ENCODE data around the gene ALMS1.
"Not testable (repeated sequence)": the region's sequence is repeated elsewhere in the genome, so short reads cannot be mapped to it uniquely, and the experiment has no call there.

ALMS1 gene

GRCh38 chr2:73503992-73504570, 118.4 kb downstream of the ALMS1 start:
- in situ Hi-C loops (cut with HindIII; ENCODE audit: low sequenced_read_pairs): no loop called here

GRCh38 chr2:73504850-73505249, 119.2 kb downstream of the ALMS1 start:
- in situ Hi-C loops (cut with HindIII; ENCODE audit: low sequenced_read_pairs): not testable (repeated sequence)

GRCh38 chr2:73510470-73510869, 124.8 kb downstream of the ALMS1 start:
- in situ Hi-C loops (cut with HindIII; ENCODE audit: low sequenced_read_pairs): loop anchor here (5.0 kb wide), 1 partner anchor 58 kb away; no protein-coding TSS in a partner anchor

DNA sequence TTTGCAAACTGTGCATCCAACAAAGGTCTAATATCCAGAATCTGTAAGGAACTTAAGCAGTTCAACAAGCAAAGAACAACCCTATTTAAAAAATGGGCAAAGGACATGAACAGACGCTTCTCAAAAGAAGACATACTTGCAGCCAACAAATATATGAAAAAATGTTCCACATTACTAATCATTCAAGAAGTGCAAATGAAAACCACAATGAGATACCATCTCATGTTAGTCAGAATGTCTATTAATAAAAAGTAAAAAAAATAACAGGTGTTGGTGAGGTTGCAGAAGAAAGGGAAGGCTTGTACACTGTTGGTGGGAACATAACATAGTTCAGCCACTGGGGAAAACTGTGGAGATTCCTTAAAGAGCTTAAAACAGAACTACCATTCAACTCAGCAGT, 130.4 kb downstream of the ALMS1 start:
- in situ Hi-C loops (cut with HindIII; ENCODE audit: low sequenced_read_pairs): no loop called here

DNA sequence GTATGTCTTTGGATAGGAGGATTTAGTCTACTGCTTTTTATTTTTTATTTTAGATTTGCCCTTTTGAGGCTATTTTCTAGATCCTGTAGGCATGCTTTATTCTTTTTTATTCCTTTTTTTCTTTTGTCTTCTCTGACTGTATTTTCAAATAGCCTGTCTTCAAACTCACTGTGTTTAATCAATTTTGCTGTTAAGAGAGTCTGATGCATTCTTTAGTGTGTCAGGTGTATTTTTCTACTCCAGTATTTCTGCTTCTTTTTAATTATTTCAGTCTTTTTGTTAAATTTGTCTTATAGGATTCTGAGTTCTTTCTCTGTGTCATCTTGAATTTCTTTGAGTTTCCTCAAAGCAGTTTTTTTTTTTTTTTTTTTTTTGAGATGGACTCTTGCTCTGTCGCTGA, 143.1 kb downstream of the ALMS1 start:
- in situ Hi-C loops (cut with HindIII; ENCODE audit: low sequenced_read_pairs): no loop called here

- in situ Hi-C loops (cut with HindIII; ENCODE audit: low sequenced_read_pairs): not testable (repeated sequence)
Measured at GRCh38 chr2:73530773-73531172, 145.1 kb downstream of the ALMS1 start.

DNA sequence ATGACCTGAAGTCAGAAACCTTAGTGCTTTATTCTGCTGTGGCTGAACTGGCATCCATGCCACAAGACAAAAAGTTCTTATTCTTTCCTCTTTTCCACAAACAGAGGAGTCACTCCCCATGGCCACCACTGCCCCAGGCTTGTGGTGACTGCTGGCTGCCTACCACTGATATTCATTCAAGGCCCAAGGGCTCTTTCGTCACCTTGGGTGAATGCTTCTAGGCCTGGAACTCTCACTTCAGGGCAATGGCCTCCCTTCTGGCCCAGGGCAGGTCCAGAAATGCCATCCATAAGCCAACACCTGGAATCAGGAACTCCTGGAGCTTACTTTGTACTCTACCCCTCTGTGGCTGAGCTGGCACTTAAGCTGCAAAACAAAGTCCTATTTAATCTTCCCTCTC, 146.7 kb downstream of the ALMS1 start:
- in situ Hi-C loops (cut with HindIII; ENCODE audit: low sequenced_read_pairs): no loop called here

GRCh38 chr2:73536133-73536840, 150.7 kb downstream of the ALMS1 start:
- in situ Hi-C loops (cut with HindIII; ENCODE audit: low sequenced_read_pairs): loop anchor here (5.0 kb wide), 1 partner anchor 49 kb away; no protein-coding TSS in a partner anchor

- in situ Hi-C loops (cut with HindIII; ENCODE audit: low sequenced_read_pairs): not testable (repeated sequence)
Measured at GRCh38 chr2:73560875-73561274, 175.2 kb downstream of the ALMS1 start.

DNA sequence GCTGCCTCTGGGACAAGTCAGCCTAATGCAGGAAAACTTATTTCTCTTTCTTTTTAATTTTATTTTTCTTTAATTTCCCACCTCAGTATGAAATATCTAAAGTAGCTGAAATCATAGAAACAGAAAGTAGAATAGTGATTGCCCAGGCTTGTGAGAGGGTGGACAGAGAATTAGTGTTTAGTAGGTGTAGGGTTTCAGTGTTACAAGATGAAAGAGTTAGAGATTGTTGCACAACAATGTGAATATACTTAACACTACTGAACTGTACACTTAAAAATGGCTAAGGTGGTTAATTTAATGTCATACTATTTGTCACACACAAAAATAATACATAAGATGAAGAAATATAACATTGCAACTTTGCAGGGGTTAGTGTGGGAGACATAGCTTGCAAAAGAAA, 175.8 kb downstream of the ALMS1 start:
- in situ Hi-C loops (cut with HindIII; ENCODE audit: low sequenced_read_pairs): no loop called here

GRCh38 chr2:73564986-73565385, 179.3 kb downstream of the ALMS1 start:
- in situ Hi-C loops (cut with HindIII; ENCODE audit: low sequenced_read_pairs): no loop called here

GRCh38 chr2:73566288-73566878, 180.7 kb downstream of the ALMS1 start:
- in situ Hi-C loops (cut with HindIII; ENCODE audit: low sequenced_read_pairs): no loop called here

GRCh38 chr2:73575261-73575660, 189.6 kb downstream of the ALMS1 start:
- in situ Hi-C loops (cut with HindIII; ENCODE audit: low sequenced_read_pairs): no loop called here

DNA sequence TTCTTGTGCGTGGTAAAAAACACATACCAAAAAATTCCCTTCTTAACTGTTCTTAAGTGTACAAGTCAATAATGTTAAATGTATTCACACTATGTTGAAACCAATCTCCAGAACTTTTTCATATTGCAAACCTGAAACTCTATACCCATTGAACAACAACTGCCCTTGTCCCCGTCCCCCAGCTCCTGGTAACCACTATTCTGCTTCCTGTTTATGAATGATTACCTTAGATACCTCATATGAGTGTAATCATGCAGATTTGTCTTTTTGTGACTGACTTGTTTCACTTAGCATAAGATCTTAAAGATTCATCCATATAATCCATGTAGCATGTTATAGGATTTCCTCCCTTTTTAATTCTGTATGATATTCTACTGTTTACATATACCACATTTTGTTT, 196.7 kb downstream of the ALMS1 start:
- in situ Hi-C loops (cut with HindIII; ENCODE audit: low sequenced_read_pairs): no loop called here

- in situ Hi-C loops (cut with HindIII; ENCODE audit: low sequenced_read_pairs): no loop called here
Measured at GRCh38 chr2:73588177-73588576, 202.5 kb downstream of the ALMS1 start.

GRCh38 chr2:73593680-73594079, 208.0 kb downstream of the ALMS1 start:
- in situ Hi-C loops (cut with HindIII; ENCODE audit: low sequenced_read_pairs): no loop called here

DNA sequence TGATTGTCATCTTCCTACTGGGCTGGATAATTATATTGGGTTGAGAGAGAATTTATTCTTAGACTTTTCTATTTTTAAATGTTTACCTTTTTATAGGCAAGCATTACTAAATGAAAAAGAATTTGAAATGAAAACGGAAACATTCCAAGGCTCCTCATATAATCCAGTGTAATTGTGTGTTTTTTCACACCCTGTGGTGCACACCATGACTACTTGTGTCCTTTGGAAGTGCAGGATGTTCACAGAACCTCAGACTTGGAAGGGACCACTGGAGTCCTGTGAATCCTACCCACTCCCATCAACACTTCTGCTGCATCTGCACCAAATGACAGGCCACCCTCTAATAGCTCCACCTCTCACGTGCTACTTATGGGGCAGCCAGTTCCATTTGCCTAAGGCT, 208.6 kb downstream of the ALMS1 start:
- in situ Hi-C loops (cut with HindIII; ENCODE audit: low sequenced_read_pairs): no loop called here

- in situ Hi-C loops (cut with HindIII; ENCODE audit: low sequenced_read_pairs): no loop called here
Measured at GRCh38 chr2:73601780-73602179, 216.1 kb downstream of the ALMS1 start.

DNA sequence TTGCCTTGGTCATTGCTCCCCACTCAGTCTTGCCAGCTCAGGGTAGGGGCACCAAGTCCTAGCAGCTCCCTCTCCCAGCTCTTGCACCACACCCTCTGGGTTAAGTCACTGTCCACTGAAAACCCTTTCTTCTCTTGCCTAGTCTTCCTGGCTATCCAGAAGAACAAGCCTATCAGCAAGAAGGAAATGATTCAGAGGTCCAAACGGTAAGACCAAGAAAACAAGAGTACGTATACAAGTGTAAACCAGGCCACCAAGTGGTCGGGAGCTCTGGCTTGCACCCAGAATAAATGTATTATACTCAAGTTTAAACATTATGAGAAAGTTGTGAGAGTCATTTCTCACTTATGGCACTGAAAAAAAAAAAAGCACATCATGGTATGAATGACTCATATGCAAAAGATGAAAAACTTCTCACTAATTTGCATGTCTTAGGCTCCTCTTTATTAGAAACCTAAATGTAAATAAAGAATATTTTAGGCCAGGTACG, 217.5 kb downstream of the ALMS1 start:
- in situ Hi-C loops (cut with HindIII; ENCODE audit: low sequenced_read_pairs): not testable (repeated sequence)

- in situ Hi-C loops (cut with HindIII; ENCODE audit: low sequenced_read_pairs): not testable (repeated sequence)
Measured at GRCh38 chr2:73604589-73604988, 219.0 kb downstream of the ALMS1 start.

- in situ Hi-C loops (cut with HindIII; ENCODE audit: low sequenced_read_pairs): no loop called here
Measured at GRCh38 chr2:73610111-73610510, 224.5 kb downstream of the ALMS1 start.

GRCh38 chr2:73611193-73611592, 225.6 kb downstream of the ALMS1 start:
- in situ Hi-C loops (cut with HindIII; ENCODE audit: low sequenced_read_pairs): no loop called here
